ENCODE data around the gene CBX6. TPM values are rescaled to one million over a fixed set of nuclear protein-coding genes. Genes with fewer than 3 reads are reported as not detected.

Gene CBX6
- total RNA-seq, 1 experiment from 2014 or later, result 31.4 TPM

DNA sequence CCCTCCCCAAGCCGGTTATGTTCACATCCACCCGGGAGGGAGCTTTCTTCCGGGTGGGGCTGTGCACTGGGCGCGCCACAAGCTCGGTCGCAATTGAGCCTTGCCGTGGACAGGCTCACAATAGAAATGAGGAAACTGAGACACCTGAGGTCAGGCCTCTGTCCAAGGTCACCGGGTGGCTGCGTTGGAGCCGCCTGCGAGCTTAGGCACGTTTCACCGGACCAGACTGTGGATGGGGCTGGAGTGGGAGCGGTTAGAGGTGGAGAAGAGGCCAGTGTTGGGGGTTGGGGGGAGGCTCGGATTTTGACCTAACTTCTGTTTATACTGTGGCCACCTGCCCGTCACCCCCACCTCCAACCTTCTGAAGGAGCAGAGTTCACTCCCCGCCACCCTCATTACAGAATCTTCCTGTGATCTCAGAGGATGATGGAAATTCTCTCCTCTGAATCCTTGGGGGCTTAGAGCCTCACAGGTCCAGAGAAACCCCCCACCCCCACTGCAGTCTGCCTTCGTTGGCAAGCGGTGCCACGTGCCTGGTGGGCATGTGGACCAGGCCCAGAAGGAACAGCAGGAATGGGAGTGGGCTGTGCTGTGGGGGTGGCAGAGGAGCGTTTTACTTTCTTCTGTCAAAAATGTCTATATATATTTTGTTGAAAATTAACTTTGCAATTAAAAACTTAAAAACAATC, 27.6 kb downstream of the CBX6 start:
- H3K23ac ChIP-seq (ENCODE audit: insufficient read length, low read depth, low read length), result no peak overlapping the region
- peaks cover 21% of the 10 kb centered on the region; the same call in 1 of the 2 replicates for H3K27me3 ChIP-seq (ENCODE audit: insufficient read depth, low read length)
- Mint-ChIP-seq H3K27me3 (ENCODE audit: low read depth) (peaks cover 88% of the 10 kb centered on the region), H3K27ac (no peak overlapping the region), H3K4me3 (peak overlapping the region; percentile 46 to 75), H3K36me3 (ENCODE audit: insufficient read depth in 1 of 3, low read depth in 3 of 3) (peaks cover 0 to 2% (median 0%) of the 10 kb centered on the region in 3 experiments; a peak in 3 of 7 replicates), H3K4me1 (peaks cover 19 to 33% of the 10 kb centered on the region in 2 experiments), H3K9me3 (no peaks in the 10 kb centered on the region; a peak in 1 of 5 replicates)
- H3K79me1 ChIP-seq (ENCODE audit: insufficient read depth, low read depth, low read length, poor library complexity, severe bottlenecking), result no peaks in the 10 kb centered on the region
- peaks cover 5% of the 10 kb centered on the region for H4K20me1 ChIP-seq (ENCODE audit: control insufficient read depth, insufficient read depth, insufficient read length)
- H3K9ac ChIP-seq (ENCODE audit: extremely low read depth, insufficient read length, low read length), result no peak overlapping the region
- H3K4ac ChIP-seq (ENCODE audit: low read depth, low read length), result no peak overlapping the region
- H3K14ac ChIP-seq (ENCODE audit: insufficient read depth, low read length), result no peak overlapping the region
- H2BK15ac ChIP-seq (ENCODE audit: low read depth, low read length), result no peak overlapping the region
- no peak overlapping the region for H2BK12ac ChIP-seq (ENCODE audit: insufficient read length, low read depth, low read length)
- no peak overlapping the region for H2BK20ac ChIP-seq (ENCODE audit: low read depth, low read length, poor library complexity, severe bottlenecking)
- no peak overlapping the region for H3K27ac ChIP-seq (ENCODE audit: insufficient read length, low read depth, low read length)
- H3K18ac ChIP-seq (ENCODE audit: insufficient read length, low read depth, low read length), result no peak overlapping the region
- H3K9me3 ChIP-seq (ENCODE audit: control insufficient read depth, low read depth, low read length), result no peaks in the 10 kb centered on the region
- no peaks in the 10 kb centered on the region for H3K79me2 ChIP-seq (ENCODE audit: insufficient read depth, low read length)
- H3T11ph ChIP-seq (ENCODE audit: low read length), result no peak overlapping the region
- TF ChIP-seq, protein P1, sequence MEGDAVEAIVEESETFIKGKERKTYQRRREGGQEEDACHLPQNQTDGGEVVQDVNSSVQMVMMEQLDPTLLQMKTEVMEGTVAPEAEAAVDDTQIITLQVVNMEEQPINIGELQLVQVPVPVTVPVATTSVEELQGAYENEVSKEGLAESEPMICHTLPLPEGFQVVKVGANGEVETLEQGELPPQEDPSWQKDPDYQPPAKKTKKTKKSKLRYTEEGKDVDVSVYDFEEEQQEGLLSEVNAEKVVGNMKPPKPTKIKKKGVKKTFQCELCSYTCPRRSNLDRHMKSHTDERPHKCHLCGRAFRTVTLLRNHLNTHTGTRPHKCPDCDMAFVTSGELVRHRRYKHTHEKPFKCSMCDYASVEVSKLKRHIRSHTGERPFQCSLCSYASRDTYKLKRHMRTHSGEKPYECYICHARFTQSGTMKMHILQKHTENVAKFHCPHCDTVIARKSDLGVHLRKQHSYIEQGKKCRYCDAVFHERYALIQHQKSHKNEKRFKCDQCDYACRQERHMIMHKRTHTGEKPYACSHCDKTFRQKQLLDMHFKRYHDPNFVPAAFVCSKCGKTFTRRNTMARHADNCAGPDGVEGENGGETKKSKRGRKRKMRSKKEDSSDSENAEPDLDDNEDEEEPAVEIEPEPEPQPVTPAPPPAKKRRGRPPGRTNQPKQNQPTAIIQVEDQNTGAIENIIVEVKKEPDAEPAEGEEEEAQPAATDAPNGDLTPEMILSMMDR (conservative IDR thresholded peaks at IDR 0.05), result no peak
- H2AK5ac ChIP-seq (ENCODE audit: insufficient read length, low read length), result no peak overlapping the region
- no CpG with 5 or more reads among the region's 22 CpGs for WGBS (ENCODE audit: extremely low coverage, insufficient read length, low lambda C conversion rate)
- no peak overlapping the region for H4K5ac ChIP-seq (ENCODE audit: insufficient read length, low read depth, low read length)
- no peak overlapping the region for H4K8ac ChIP-seq (replicated peaks; ENCODE audit: insufficient read length, low read depth, low read length)
- no peak overlapping the region for H2AFZ ChIP-seq (ENCODE audit: low read length)
- DNase-seq, result no peak
- H3K56ac ChIP-seq (ENCODE audit: insufficient read length, low read depth, low read length), result no peak overlapping the region
- peak overlapping the region; percentile 9 for H3K4me2 ChIP-seq (ENCODE audit: insufficient read depth, insufficient read length, low read length)
- H3K23me2 ChIP-seq (ENCODE audit: insufficient read length, low read depth, low read length, poor library complexity, severe bottlenecking), result peaks cover 4% of the 10 kb centered on the region
- H3K4me1 ChIP-seq (ENCODE audit: insufficient read depth, low read length), result no peaks in the 10 kb centered on the region; the same call in 1 of the 2 replicates
- H2BK120ac ChIP-seq (ENCODE audit: low read depth, low read length, poor library complexity, severe bottlenecking), result no peak overlapping the region
- no peak overlapping the region for H4K91ac ChIP-seq (ENCODE audit: insufficient read length, low read depth, low read length)
- no peak overlapping the region for H2BK5ac ChIP-seq (ENCODE audit: insufficient read length, low read length)
